HepG2 (cell line): ENCODE data around the gene ARHGAP19. TPM values are rescaled to one million over a fixed set of nuclear protein-coding genes. Genes with fewer than 3 reads are reported as not detected.

Experiments used
- ATF6 ChIP-seq: sonication (generic); formaldehyde crosslinking; conservative IDR thresholded peaks from 2 replicates; pipeline ENCODE4 v1.4.0; 2020; ENCODE audit warnings: missing genetic modification reagents
- KMT2B ChIP-seq: IDR thresholded peaks from 2 replicates; pipeline ENCODE4 v1.6.1; 2016; ENCODE audit warnings: missing genetic modification reagents, missing compliant biosample characterization
- REL ChIP-seq: sonication (generic); formaldehyde crosslinking; conservative IDR thresholded peaks from 2 replicates; pipeline ENCODE4 v1.8.0; 2022; ENCODE audit warnings: mild to moderate bottlenecking, missing genetic modification reagents, moderate library complexity
- SRSF9 ChIP-seq: fragments of 200-400 bp; formaldehyde crosslinking; IDR thresholded peaks from 2 replicates; pipeline ENCODE4 v1.6.1; 2018; ENCODE audit warnings: borderline replicate concordance, mild to moderate bottlenecking, low read depth, low read length; ENCODE audit not compliant: insufficient read depth, poor library complexity, severe bottlenecking
- TCF7L2 ChIP-seq: IDR thresholded peaks from 2 replicates; pipeline ENCODE4 v1.6.1; 2011; ENCODE audit warnings: mild to moderate bottlenecking, low read depth, low read length, moderate library complexity
- ZHX1 ChIP-seq: sonication (generic); formaldehyde crosslinking; IDR thresholded peaks from 2 replicates; pipeline ENCODE4 v1.8.1; 2022; ENCODE audit warnings: low read depth, mild to moderate bottlenecking, missing genetic modification reagents
- ZNF142 ChIP-seq: sonication (generic); formaldehyde crosslinking; IDR thresholded peaks from 2 replicates; pipeline ENCODE4 v1.4.0; 2020; ENCODE audit warnings: missing genetic modification reagents
- ZNF296 ChIP-seq: sonication (generic); formaldehyde crosslinking; conservative IDR thresholded peaks from 2 replicates; pipeline ENCODE4 v1.5.0; 2020; ENCODE audit warnings: mild to moderate bottlenecking, missing genetic modification reagents
- polyA plus RNA-seq, 8 experiments: library from polyadenylated mRNA; depleted of rRNA in 3 of 8; stranded (reverse) in 7 of 8; unstranded in 1 of 8; fragments of >200 nt; fragmentation: Illumina TruSeq in 4 of 8; extraction: Trizol in 4 of 8; gene quantifications; 2 replicates each; pipeline versions ENCODE4 v1.2.1 to v1.2.3, GENCODE V29; 2011 to 2016; ENCODE audit warnings: low read depth in 4 of 8, missing spikeins in 1 of 8, mixed read lengths in 1 of 8; ENCODE audit not compliant: insufficient read depth in 1 of 8
- total RNA-seq, 5 experiments: library from RNA; depleted of rRNA; stranded (reverse); fragments of >200 nt; fragmentation: Illumina TruSeq; extraction: Trizol; gene quantifications; 2 replicates each; pipeline ENCODE4 v1.2.3, GENCODE V29; 2016; ENCODE audit warnings: low read depth in 1 of 5
- TF ChIP-seq, protein P1 (sequence below): sonication (generic); formaldehyde crosslinking; IDR thresholded peaks from 2 replicates; pipeline ENCODE4 v1.5.0; 2020; ENCODE audit warnings: mild to moderate bottlenecking, missing genetic modification reagents, borderline replicate concordance

The ARHGAP19 gene
- total and polyA plus RNA-seq, 2 of the 13 experiments (the other 11 are each of a cell fraction or from before 2014, with no cell fraction given) = 7.6 to 10.0 TPM

- TF ChIP-seq ZHX1 = no peak
- TF ChIP-seq ZNF296 (CRISPR knock-in tag) = no peak
- peak; percentile 69; the same call in 1 of the 2 replicates for TF ChIP-seq KMT2B
- peak; percentile 94 for TF ChIP-seq ZNF142
- TF ChIP-seq, protein P1, sequence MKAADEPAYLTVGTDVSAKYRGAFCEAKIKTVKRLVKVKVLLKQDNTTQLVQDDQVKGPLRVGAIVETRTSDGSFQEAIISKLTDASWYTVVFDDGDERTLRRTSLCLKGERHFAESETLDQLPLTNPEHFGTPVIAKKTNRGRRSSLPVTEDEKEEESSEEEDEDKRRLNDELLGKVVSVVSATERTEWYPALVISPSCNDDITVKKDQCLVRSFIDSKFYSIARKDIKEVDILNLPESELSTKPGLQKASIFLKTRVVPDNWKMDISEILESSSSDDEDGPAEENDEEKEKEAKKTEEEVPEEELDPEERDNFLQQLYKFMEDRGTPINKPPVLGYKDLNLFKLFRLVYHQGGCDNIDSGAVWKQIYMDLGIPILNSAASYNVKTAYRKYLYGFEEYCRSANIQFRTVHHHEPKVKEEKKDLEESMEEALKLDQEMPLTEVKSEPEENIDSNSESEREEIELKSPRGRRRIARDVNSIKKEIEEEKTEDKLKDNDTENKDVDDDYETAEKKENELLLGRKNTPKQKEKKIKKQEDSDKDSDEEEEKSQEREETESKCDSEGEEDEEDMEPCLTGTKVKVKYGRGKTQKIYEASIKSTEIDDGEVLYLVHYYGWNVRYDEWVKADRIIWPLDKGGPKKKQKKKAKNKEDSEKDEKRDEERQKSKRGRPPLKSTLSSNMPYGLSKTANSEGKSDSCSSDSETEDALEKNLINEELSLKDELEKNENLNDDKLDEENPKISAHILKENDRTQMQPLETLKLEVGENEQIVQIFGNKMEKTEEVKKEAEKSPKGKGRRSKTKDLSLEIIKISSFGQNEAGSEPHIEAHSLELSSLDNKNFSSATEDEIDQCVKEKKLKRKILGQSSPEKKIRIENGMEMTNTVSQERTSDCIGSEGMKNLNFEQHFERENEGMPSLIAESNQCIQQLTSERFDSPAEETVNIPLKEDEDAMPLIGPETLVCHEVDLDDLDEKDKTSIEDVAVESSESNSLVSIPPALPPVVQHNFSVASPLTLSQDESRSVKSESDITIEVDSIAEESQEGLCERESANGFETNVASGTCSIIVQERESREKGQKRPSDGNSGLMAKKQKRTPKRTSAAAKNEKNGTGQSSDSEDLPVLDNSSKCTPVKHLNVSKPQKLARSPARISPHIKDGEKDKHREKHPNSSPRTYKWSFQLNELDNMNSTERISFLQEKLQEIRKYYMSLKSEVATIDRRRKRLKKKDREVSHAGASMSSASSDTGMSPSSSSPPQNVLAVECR (CRISPR knock-in tag) = peak; percentile 96
- TF ChIP-seq TCF7L2 = no peak
- TF ChIP-seq ATF6 = no peak
- no peak for TF ChIP-seq SRSF9
- TF ChIP-seq REL (CRISPR knock-in tag) = peak; percentile 70; the same call in 1 of the 2 replicates
These were observed 42.1 kb upstream of the ARHGAP19 start, which contains the start of gene FRAT2 (continued) for GRCh38 chr10:97334370-97335175.
